Fibroblast of peridontal ligament (primary cell): ENCODE data around the gene CBL.

Experiments
- DNase-seq: peaks from one replicate; pipeline ENCODE4 v3.0.0-alpha.2; 2010; ENCODE audit errors: extremely low read depth

CBL gene

DNA sequence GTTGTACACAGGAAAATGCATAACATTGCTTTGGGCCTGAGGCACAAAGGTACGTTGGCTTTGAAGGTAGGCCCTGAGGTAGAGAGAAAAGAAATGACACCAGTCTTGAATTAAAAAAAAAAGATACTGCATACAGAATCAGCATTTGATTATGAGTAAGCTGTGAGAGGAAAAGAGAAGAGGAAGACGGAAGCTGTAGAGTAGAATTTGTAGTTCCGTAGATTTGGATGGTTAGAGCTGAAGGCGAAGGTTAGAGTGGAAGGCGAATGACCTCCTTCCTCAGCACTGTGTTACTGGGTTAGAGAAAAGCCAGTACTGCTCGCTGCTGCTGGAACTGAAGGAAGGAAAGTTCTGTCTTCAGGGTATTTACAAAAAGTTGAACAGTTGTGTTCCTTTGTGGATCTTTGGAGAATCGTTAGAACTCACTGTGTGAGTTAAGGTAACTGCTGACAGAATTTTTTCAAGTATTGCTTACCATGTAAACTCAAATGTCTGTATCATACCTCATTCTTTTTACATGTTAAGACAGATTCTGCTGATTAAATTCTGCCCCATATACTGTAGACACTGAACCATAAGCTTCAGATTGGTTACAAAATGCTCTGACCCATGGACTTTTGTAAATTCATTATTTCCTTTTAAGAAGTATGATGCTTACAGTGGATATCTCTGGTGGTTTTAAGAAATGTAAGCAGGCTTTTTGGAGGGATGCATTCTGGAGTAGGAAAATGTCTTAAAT lies 60.5 kb downstream of the CBL start:
- DNase-seq, result peak; percentile 20

DNA sequence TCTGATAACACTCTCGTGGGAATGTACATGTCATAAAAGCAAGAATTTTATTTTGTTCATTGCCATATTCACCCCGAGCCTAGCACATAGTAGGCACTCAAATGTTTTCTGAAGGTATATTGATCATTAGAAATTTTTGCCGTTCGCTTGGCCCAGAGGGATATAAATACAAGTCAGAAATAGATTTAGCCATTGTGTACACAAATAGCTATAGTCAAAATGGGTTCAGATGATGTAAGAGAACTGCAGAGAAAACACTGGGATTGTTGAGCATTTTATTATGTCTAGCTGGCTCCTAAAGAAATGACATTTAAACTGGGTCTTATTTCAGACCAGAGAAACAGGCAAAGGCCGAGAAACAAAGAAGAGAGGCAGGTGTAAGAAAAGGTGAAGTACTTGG lies 61.5 kb downstream of the CBL start:
- no peak for DNase-seq

- no peak for DNase-seq
Observed at GRCh38 chr11:119273721-119274120, 67.6 kb downstream of the CBL start.

DNA sequence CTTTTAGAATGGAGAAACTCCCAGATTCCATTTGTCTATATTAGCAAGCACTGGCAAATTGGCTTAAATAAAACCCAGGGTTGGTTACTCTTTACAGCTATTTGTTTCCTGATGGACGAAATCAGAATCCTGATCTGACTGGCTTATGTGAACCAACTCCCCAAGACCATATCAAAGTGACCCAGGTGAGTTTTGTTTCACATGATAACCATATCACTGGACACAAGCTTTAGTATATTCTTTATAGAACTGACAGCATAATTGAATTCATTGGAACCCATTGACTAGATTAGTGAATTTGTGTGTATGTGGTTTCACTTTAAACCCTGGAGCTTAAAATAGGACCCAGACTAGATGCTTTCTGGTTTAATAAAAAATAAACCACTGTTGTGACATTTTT lies 71.5 kb downstream of the CBL start:
- no peak for DNase-seq

- no peak for DNase-seq
Observed at GRCh38 chr11:119282495-119282894, 76.4 kb downstream of the CBL start.

GRCh38 chr11:119284344-119285157 lies 78.4 kb downstream of the CBL start:
- DNase-seq, result peak; percentile 69

- DNase-seq, result no peak
Observed at GRCh38 chr11:119285431-119285830, 79.3 kb downstream of the CBL start.

DNA sequence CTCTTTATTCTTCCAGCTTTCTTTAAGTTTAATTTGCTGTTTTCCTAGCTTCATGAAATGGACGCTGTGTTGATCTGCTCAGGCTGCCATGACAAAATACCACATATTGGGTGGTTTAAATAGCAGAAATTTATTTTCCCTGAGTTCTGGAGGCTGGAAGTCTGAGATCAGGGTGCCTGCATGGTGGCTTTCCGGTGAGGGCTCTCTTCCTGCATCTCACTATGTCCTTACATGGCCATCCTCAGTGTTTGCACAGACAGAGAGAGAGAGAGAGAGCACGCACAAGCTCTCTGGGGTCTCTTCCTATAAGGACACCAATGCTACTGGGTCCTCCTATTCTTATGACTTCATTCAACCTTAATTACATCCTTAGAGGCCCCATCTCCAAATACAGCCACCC lies 82.1 kb downstream of the CBL start:
- DNase-seq, result no peak

- no peak for DNase-seq
Observed at GRCh38 chr11:119290894-119291497, 84.9 kb downstream of the CBL start.

- no peak for DNase-seq
Observed at GRCh38 chr11:119293461-119293860, 87.3 kb downstream of the CBL start.

DNA sequence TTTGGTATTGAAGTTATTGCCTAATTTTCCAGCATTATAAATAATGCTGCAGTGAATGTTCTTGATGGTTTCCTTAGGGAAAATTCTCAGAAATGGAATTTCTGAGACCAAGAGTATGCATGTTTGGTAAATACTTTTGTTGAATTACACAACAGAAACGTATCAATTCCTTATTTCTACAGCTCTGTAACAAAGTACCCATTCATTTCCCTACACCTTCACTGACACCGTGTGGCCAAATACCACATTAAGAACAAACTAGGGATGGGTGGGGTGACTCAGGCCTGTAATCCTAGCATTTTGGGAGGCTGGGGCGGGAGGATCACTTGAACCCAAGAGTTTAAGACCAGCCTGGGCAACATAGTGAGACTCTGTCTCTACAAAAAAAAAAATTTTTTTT lies 89.0 kb downstream of the CBL start:
- DNase-seq, result peak; percentile 33

- DNase-seq, result no peak
Observed at GRCh38 chr11:119297938-119298337, 91.8 kb downstream of the CBL start.

- DNase-seq, result no peak
Observed at GRCh38 chr11:119298726-119299125, 92.6 kb downstream of the CBL start.

DNA sequence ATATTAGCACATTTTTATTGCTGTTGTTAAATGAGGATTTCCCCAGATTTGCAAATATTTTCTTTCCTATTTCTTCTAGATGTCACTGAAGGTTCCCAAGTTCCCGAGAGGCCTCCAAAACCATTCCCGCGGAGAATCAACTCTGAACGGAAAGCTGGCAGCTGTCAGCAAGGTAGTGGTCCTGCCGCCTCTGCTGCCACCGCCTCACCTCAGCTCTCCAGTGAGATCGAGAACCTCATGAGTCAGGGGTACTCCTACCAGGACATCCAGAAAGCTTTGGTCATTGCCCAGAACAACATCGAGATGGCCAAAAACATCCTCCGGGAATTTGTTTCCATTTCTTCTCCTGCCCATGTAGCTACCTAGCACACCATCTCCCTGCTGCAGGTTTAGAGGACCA lies 93.3 kb downstream of the CBL start:
- no peak for DNase-seq

DNA sequence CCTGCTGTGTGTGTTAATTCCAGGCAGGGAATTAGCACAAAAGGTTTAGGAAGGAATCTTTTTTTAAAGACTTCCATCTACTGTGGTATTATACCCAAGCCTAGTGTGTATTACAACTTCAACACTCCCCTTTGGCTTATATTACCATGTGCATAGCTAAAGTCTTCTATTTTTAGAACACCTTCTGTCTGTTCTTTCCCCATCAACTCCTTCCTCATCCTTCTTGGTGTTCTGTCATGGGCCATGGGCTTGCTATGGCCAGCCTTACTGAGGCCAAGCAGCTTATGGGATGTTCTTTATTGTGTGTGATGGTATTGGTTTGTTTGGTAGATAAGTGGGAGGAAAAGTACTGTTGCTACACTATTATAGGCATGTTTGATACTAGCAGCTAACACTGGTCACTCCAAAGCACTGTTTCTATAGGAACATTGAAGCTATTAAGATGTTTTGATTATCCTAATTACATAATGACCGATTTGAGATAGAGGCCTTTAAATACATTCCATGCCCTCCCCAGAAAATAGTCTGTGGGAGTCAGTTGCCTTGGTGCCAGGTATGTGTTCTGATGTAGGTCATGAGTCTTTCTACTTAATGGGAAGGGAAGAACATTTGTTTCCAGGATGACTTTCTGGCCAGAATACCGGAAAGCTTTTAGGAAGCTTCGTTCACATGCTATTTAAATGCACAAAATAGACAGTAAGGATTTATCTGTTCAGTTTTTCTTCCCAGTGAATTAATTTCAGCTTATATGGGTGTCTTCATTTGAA lies 94.2 kb downstream of the CBL start:
- DNase-seq, result no peak

DNA sequence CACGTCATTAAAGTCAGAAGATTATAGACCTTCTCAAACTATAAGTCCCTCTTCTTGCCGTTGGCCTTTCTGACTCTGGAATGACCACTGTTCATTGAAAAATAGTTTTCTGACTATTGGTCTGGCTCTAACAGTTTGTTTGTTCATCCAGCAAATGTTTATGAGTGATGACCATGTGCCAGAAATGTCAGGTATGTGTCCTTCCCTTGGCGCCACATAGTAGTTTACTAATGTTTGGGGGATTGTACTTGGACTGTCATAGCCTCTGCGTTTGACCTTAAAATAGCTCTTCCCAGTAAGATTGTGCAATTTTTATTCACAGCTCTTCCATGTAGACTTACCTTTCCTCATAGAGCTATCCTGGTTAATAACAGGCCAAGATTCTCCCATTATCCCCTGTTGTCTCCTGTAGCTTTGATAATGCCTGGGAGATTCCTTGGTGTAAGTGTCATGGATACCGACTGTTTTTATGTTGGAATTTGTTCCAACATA lies 97.1 kb downstream of the CBL start:
- no peak for DNase-seq

DNA sequence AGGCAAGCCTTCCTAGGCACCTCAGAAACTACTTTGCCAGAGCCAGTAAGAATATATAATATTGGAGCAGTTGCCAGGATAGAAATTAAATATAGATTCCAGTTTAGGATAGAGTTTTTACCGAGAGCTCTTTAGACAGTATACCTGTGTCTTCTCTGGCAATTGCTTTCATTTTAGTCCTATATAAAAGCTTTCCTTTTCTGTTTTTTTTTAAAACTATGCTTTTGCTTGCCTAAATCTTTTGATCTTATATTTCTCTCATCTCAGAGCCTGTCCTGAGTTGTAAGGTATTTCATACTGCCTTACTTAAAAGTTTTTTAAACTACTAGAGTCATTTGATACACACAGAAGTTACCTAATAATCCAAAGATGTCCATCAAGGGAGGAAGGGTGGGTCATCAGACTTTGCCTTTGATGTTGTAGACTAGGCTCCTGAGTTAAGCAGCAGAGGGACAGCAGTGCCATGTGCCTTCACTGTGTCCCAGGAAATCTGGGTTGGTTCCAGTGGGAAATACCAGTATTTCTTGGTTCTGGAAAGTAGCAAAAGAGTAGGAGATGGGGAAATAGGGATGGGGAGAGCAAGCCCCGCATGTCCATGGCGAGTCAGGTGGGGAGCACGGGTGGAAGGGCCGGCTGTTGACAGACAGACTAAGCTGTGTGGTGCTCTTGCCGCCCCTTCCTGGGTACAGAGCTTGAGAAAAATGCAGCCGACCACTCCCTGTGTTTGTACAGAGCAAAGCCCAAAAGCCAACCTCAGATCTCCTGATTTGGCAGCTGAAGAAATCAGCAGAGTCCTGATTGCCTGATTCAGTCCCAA lies 99.6 kb downstream of the CBL start:
- DNase-seq, result no peak

DNA sequence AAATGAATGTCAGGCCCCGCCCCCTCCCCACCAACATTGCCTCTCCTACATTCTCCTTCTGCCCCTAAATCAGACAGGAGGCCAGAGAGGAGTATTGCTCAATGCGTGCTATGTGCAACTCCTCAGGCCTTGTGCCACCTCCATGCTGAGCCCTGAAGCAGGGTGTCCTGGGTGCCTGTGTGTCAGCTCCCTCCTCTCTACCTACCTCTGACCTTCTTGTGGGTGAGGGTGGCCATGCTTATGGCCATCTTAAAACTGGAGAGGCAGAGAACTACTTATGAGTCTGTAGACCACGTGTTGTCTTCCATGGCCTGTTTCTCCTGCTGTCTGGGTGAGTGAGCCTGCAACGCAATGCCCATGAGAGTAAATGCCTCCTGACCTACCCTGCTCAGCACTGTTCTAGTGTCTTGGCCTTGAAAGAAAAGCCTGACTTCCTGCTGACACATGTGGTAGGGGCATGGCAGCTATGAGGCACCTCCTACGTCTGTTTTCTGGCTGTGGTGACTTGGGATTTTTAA lies 100.3 kb downstream of the CBL start:
- DNase-seq, result peak; percentile 87

DNA sequence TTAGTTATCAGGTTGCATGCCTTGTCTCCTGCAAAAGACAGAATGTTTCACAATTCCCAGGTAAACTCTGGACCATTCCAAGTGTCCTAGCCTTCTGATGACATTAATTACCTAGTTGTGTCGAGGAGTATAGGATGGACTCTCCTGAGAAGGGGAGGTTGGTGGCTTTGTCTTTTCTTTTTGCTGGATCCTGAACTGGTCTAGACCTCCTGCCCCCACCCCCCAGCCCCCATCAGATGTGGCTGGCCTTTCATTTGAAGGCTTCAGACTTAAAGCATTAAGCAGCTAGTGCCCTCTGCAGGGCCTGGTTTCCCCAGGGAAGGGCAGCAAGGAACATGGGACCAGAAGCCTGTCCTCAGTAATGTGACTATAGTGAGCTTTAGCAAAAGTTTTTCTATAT lies 101.1 kb downstream of the CBL start:
- DNase-seq, result no peak

GRCh38 chr11:119307974-119308373 lies 101.8 kb downstream of the CBL start:
- no peak for DNase-seq

- no peak for DNase-seq
Observed at GRCh38 chr11:119309411-119309810, 103.3 kb downstream of the CBL start.
